Neural progenitor cell (in vitro differentiated cells): Measurements from ENCODE around the gene BEND4. TPM values are rescaled to one million over a fixed set of nuclear protein-coding genes. Genes with fewer than 3 reads are reported as not detected.

Experiments used
- DNase-seq: peaks from one replicate; pipeline ENCODE4 v3.0.0-alpha.2; 2016; ENCODE audit warnings: low spot score
- H2AFZ ChIP-seq: fragments of 200-600 bp; sonication (generic); replicated peaks from 2 replicates; pipeline ENCODE4 v1.6.1; 2016; ENCODE audit warnings: antibody characterized with exemption
- H3F3A ChIP-seq: fragments of 200-600 bp; sonication (generic); 2 replicates; pipeline ENCODE4 v1.6.1; 2016; ENCODE audit warnings: antibody characterized with exemption, low read depth
- H3K27ac ChIP-seq: fragments of 200-600 bp; sonication (generic); 2 replicates; pipeline ENCODE4 v1.5.1; 2016; ENCODE audit warnings: mild to moderate bottlenecking
- H3K27me3 ChIP-seq: fragments of 200-600 bp; sonication (generic); 2 replicates; pipeline ENCODE4 v1.6.1; 2016; ENCODE audit warnings: mild to moderate bottlenecking, moderate library complexity
- H3K36me3 ChIP-seq: fragments of 200-600 bp; sonication (generic); 2 replicates; pipeline ENCODE4 v1.5.1; 2016
- H3K4me1 ChIP-seq: fragments of 200-600 bp; sonication (generic); 2 replicates; pipeline ENCODE4 v1.6.1; 2016; ENCODE audit warnings: mixed run types
- H3K4me2 ChIP-seq: fragments of 200-600 bp; sonication (generic); 2 replicates; pipeline ENCODE4 v1.6.1; 2016
- H3K4me3 ChIP-seq: fragments of 200-600 bp; sonication (generic); 2 replicates; pipeline ENCODE4 v1.5.1; 2016
- H3K79me2 ChIP-seq: fragments of 200-600 bp; sonication (generic); 2 replicates; pipeline ENCODE4 v1.6.1; 2016; ENCODE audit warnings: low read depth
- H3K9ac ChIP-seq: fragments of 200-600 bp; sonication (generic); 2 replicates; pipeline ENCODE4 v1.6.1; 2016
- H3K9me3 ChIP-seq: fragments of 200-600 bp; sonication (generic); 2 replicates; pipeline ENCODE4 v1.5.1; 2016; ENCODE audit warnings: low read depth
- H4K20me1 ChIP-seq: fragments of 200-600 bp; sonication (generic); 2 replicates; pipeline ENCODE4 v1.6.1; 2016; ENCODE audit warnings: low read depth
- H3K27ac Mint-ChIP-seq: 3 replicates; pipeline ENCODE4 v1.8.0; 2021; ENCODE audit warnings: mixed read lengths
- H3K27me3 Mint-ChIP-seq: 2 replicates; pipeline ENCODE4 v1.8.0; 2022; ENCODE audit warnings: low read depth, mild to moderate bottlenecking, inconsistent platforms, moderate library complexity, mixed read lengths; ENCODE audit not compliant: insufficient read depth
- H3K36me3 Mint-ChIP-seq: 3 replicates; pipeline ENCODE4 v1.8.0; 2021; ENCODE audit warnings: mixed read lengths
- H3K4me1 Mint-ChIP-seq: 3 replicates; pipeline ENCODE4 v1.8.0; 2021; ENCODE audit warnings: mixed read lengths
- H3K4me3 Mint-ChIP-seq: 3 replicates; pipeline ENCODE4 v1.8.0; 2021; ENCODE audit warnings: mild to moderate bottlenecking, moderate library complexity, mixed read lengths
- H3K9me3 Mint-ChIP-seq: 3 replicates; pipeline ENCODE4 v1.8.0; 2020; ENCODE audit warnings: mixed read lengths
- EZH2 ChIP-seq: fragments of 200-600 bp; sonication (generic); IDR thresholded peaks from 2 replicates; pipeline ENCODE4 v1.6.1; 2017; ENCODE audit warnings: antibody characterized with exemption, mild to moderate bottlenecking, moderate library complexity
- EZH2phosphoT487 ChIP-seq: fragments of 200-600 bp; sonication (generic); IDR thresholded peaks from 2 replicates; pipeline ENCODE4 v1.6.1; 2017; ENCODE audit warnings: antibody characterized with exemption
- total RNA-seq: library from RNA; depleted of rRNA; stranded (reverse); fragments of >200 nt; gene quantifications from 2 replicates; pipeline ENCODE4 v1.2.3, GENCODE V29; 2015; ENCODE audit warnings: low replicate concordance
- TF ChIP-seq, protein P1 (sequence below): fragments of 200-600 bp; sonication (generic); IDR thresholded peaks from 2 replicates; pipeline ENCODE4 v1.5.1; 2017; ENCODE audit warnings: antibody characterized with exemption, mild to moderate bottlenecking

Gene BEND4
- total RNA-seq, 1 donor from 2014 or later: 9.7 TPM

GRCh38 chr4:42136371-42136770 lies 16.1 kb downstream of the BEND4 start:
- H3K27me3 ChIP-seq: no peaks in the 10 kb centered on the region
- H3K4me1 ChIP-seq: no peaks in the 10 kb centered on the region
- no peak overlapping the region for H3K4me2 ChIP-seq
- Mint-ChIP-seq H3K36me3 (no peaks in the 10 kb centered on the region), H3K27ac (no peak overlapping the region), H3K4me3 (no peak overlapping the region), H3K27me3 (peaks cover 2% of the 10 kb centered on the region), H3K4me1 (no peaks in the 10 kb centered on the region), H3K9me3 (no peaks in the 10 kb centered on the region)
- H3K36me3 ChIP-seq: no peaks in the 10 kb centered on the region
- no peak overlapping the region for H3K27ac ChIP-seq
- no peaks in the 10 kb centered on the region for H3F3A ChIP-seq
- no peak overlapping the region for H2AFZ ChIP-seq
- H3K9me3 ChIP-seq: no peaks in the 10 kb centered on the region
- no peaks in the 10 kb centered on the region for H4K20me1 ChIP-seq
- TF ChIP-seq EZH2phosphoT487 (no peak), EZH2 (no peak)
- TF ChIP-seq, protein P1, sequence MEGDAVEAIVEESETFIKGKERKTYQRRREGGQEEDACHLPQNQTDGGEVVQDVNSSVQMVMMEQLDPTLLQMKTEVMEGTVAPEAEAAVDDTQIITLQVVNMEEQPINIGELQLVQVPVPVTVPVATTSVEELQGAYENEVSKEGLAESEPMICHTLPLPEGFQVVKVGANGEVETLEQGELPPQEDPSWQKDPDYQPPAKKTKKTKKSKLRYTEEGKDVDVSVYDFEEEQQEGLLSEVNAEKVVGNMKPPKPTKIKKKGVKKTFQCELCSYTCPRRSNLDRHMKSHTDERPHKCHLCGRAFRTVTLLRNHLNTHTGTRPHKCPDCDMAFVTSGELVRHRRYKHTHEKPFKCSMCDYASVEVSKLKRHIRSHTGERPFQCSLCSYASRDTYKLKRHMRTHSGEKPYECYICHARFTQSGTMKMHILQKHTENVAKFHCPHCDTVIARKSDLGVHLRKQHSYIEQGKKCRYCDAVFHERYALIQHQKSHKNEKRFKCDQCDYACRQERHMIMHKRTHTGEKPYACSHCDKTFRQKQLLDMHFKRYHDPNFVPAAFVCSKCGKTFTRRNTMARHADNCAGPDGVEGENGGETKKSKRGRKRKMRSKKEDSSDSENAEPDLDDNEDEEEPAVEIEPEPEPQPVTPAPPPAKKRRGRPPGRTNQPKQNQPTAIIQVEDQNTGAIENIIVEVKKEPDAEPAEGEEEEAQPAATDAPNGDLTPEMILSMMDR: no peak
- H3K79me2 ChIP-seq: no peaks in the 10 kb centered on the region
- H3K4me3 ChIP-seq: no peak overlapping the region
- H3K9ac ChIP-seq: no peak overlapping the region
- DNase-seq: no peak

- H3K9me3 ChIP-seq: no peaks in the 10 kb centered on the region
- H3K27me3 Mint-ChIP-seq: no peaks in the 10 kb centered on the region
- no peaks in the 10 kb centered on the region for H3K27me3 ChIP-seq
Measured at GRCh38 chr4:42133006-42133405, 19.4 kb downstream of the BEND4 start.

GRCh38 chr4:42132099-42132498 lies 20.4 kb downstream of the BEND4 start:
- no peaks in the 10 kb centered on the region for H3K4me1 Mint-ChIP-seq
- H3K27ac Mint-ChIP-seq: no peak overlapping the region

More at GRCh38 chr4:42133006-42133405, 19.4 kb downstream of the BEND4 start:
- Mint-ChIP-seq H3K4me3 (no peak overlapping the region), H3K9me3 (no peaks in the 10 kb centered on the region), H3K4me1 (no peaks in the 10 kb centered on the region), H3K36me3 (no peaks in the 10 kb centered on the region), H3K27ac (no peak overlapping the region)
- Histone ChIP-seq H3K36me3 (no peaks in the 10 kb centered on the region), H3K27ac (no peak overlapping the region), H4K20me1 (no peaks in the 10 kb centered on the region), H3K4me3 (no peak overlapping the region), H3K9ac (no peak overlapping the region), H3F3A (no peaks in the 10 kb centered on the region), H3K79me2 (no peaks in the 10 kb centered on the region), H3K4me2 (no peak overlapping the region), H3K4me1 (no peaks in the 10 kb centered on the region), H2AFZ (no peak overlapping the region)
- TF ChIP-seq, protein P1: no peak
- TF ChIP-seq EZH2phosphoT487 (no peak), EZH2 (no peak)
- no peak for DNase-seq

More at GRCh38 chr4:42132099-42132498, 20.4 kb downstream of the BEND4 start:
- no peaks in the 10 kb centered on the region for H3K9me3 Mint-ChIP-seq
- Histone ChIP-seq H3K9ac (no peak overlapping the region), H4K20me1 (no peaks in the 10 kb centered on the region), H3K27me3 (no peaks in the 10 kb centered on the region), H3K27ac (no peak overlapping the region), H3K36me3 (no peaks in the 10 kb centered on the region), H3K4me2 (no peak overlapping the region), H3K9me3 (no peaks in the 10 kb centered on the region), H3K79me2 (no peaks in the 10 kb centered on the region), H3K4me1 (no peaks in the 10 kb centered on the region), H2AFZ (no peak overlapping the region), H3F3A (no peaks in the 10 kb centered on the region), H3K4me3 (no peak overlapping the region)
- TF ChIP-seq EZH2: no peak
- TF ChIP-seq, protein P1: no peak
- no peak for TF ChIP-seq EZH2phosphoT487
- H3K36me3 Mint-ChIP-seq: no peaks in the 10 kb centered on the region
- no peaks in the 10 kb centered on the region for H3K27me3 Mint-ChIP-seq
- no peak overlapping the region for H3K4me3 Mint-ChIP-seq
- DNase-seq: no peak
